Mucosa of descending colon (tissue), 3 donors: ENCODE data around the gene SORCS2. TPM values are rescaled to one million over a fixed set of nuclear protein-coding genes. Genes with fewer than 3 reads are reported as not detected.
A peak's percentile ranks its signal among the peaks of the same experiment; 100 is the strongest.

Experiments used
- ATAC-seq: fragments of 200-7000 bp; cut with Tn5 transposase; one replicate; pipeline ENCODE4 v1.9.1; 2020; ENCODE audit warnings: mild to moderate bottlenecking, moderate library complexity
- DNase-seq, 3 donors: peaks; one replicate each; pipeline ENCODE4 v3.0.0-alpha.2; 2020
- H3K36me3 ChIP-seq: fragments of 200-600 bp; one replicate; pipeline ENCODE4 v1.8.0; 2021; ENCODE audit warnings: low read depth, mild to moderate bottlenecking
- H3K4me1 ChIP-seq: fragments of 200-600 bp; one replicate; pipeline ENCODE4 v1.8.0; 2021; ENCODE audit warnings: low read depth, mild to moderate bottlenecking
- H3K4me3 ChIP-seq: fragments of 200-600 bp; one replicate; pipeline ENCODE4 v1.8.0; 2021; ENCODE audit warnings: mild to moderate bottlenecking
- H3K9me3 ChIP-seq: fragments of 200-600 bp; one replicate; pipeline ENCODE4 v1.8.0; 2021; ENCODE audit warnings: mild to moderate bottlenecking
- intact Hi-C, 2 donors: fragments of 100-400 bp; cut with DNase I in 1 of 2; cut with micrococcal nuclease in 1 of 2; formaldehyde crosslinking; loops; one replicate each; pipeline versions ENCODE4 v1.11.0 to v1.11.1; 2022; cut with DNase I, micrococcal nuclease
- total RNA-seq, 3 donors: library from RNA; stranded (reverse); fragmentation: NEBNext Ultra II Directional in 2 of 3; extraction: Animal tissue kit (Norgen Biotek cat#: 25700) in 2 of 3; gene quantifications; one replicate each; pipeline versions ENCODE4 v1.2.1 to v1.2.4, GENCODE V29; 2021 to 2023
- TF ChIP-seq, protein P1 (sequence below): fragments of 200-600 bp; IDR thresholded peaks from one replicate; pipeline ENCODE4 v1.8.0; 2022; ENCODE audit warnings: antibody characterized with exemption, mild to moderate bottlenecking
- donor health status: DM: no; HTN: no; CAD: no; lungs with moderate emphysema.
- donor health status: DM: no; HTN: no; CAD: no.
- donor health status: DM: no; HTN: yes; CAD: no.

SORCS2 gene
- total RNA-seq, 3 donors from 2014 or later: 0.20 to 3.1 (median 1.5) TPM

DNA sequence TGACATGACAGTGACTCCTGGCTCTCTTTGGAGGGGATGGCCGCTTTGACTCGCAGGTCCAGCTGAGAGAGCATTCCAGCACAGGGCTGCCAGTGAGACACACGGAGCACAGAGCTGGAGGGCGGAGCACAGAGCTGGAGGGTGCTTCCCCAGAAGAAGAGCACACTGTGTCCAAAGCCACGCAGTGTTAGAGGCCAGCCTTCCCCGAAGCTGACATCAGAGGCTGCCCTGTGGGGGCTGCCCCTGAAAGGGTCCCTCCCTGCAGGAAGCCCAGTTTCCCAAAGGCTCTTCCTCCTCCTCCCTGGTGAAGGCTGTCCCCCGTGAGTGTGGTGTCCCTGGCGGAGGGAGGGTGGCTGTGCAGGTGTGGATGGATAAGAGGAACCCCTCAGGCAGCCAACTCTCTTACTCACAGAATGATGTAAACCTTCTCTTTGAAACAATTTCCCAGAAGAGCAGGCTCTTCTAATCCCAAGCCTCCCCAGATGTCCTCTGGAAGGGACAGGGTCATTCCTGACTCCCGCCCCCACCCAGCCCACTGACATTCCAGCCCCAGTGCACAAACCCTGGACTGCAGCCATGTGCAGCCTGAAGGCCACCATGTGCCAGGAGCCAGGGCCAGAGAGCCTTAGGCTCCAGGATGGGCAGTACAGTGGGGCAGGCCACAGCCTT, 189.0 kb downstream of the SORCS2 start:
- peak; percentile 40 for ATAC-seq
- TF ChIP-seq, protein P1, sequence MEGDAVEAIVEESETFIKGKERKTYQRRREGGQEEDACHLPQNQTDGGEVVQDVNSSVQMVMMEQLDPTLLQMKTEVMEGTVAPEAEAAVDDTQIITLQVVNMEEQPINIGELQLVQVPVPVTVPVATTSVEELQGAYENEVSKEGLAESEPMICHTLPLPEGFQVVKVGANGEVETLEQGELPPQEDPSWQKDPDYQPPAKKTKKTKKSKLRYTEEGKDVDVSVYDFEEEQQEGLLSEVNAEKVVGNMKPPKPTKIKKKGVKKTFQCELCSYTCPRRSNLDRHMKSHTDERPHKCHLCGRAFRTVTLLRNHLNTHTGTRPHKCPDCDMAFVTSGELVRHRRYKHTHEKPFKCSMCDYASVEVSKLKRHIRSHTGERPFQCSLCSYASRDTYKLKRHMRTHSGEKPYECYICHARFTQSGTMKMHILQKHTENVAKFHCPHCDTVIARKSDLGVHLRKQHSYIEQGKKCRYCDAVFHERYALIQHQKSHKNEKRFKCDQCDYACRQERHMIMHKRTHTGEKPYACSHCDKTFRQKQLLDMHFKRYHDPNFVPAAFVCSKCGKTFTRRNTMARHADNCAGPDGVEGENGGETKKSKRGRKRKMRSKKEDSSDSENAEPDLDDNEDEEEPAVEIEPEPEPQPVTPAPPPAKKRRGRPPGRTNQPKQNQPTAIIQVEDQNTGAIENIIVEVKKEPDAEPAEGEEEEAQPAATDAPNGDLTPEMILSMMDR: no peak
- Histone ChIP-seq H3K4me3 (no peak overlapping the region), H3K9me3 (no peaks in the 10 kb centered on the region), H3K36me3 (no peaks in the 10 kb centered on the region), H3K4me1 (no peaks in the 10 kb centered on the region)
- DNase-seq: peak in 1 of 3 donors; percentile 8
- intact Hi-C loops: no loop called here

DNA sequence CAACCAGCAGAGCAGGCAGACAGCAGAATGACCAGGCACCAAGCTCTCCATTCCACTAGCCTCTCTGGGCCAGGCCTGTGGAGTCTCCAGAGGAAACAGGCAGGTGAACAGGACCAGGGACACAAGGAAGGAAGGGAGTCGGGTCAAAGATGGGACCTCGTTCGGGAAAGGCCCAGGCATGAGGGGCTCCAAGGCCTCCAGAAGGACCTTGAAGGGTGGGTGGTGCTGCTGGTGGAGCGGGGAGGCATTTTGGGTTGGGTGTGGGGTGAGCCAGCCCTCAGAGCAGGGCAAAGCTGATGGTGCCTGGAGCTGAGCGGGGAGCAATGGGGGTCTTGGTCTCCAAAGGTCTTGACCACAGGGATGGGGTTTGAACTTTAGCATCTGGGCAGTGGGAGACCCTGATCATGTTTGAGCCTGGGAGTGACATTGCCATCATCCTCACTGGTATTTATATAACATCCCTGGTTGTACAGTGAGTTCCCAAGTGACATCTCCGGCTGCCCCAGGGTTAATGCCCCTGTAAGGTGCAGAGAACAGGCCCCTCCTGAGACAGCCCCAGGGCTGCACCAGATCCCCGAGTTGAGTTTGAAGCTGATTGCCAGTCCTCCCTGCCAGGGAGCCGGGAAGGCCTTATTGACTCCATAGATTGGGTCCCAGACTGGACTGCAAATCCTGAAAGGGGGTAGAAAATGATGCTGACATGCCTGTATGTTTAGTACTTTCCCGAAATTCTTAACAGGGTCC, 189.7 kb downstream of the SORCS2 start:
- Histone ChIP-seq H3K9me3 (no peaks in the 10 kb centered on the region), H3K4me3 (no peak overlapping the region), H3K4me1 (no peaks in the 10 kb centered on the region), H3K36me3 (no peaks in the 10 kb centered on the region)
- DNase-seq (peak in 1 of 3 donors; percentile 10), ATAC-seq (no peak)
- intact Hi-C loops: no loop called here
- TF ChIP-seq, protein P1: no peak

DNA sequence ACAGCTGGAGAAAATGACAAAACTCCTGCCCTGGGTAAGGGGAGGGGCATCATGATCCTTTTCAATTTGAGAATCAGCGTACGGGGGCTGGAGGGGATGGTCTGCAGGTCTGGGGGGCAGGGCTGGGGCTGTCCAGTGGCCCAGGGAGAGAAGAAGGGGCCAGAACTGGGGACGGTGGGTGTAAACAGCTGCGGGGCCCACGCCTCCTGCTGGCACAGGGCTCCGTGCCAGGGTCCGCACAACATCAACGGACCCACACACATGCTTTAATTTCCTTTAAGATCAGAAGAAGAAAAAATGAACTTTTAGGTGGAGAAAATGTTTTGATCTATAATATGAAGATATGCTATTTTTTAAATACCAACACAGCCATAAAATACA, 190.3 kb downstream of the SORCS2 start:
- Histone ChIP-seq H3K4me3 (no peak overlapping the region), H3K4me1 (no peaks in the 10 kb centered on the region), H3K36me3 (no peaks in the 10 kb centered on the region), H3K9me3 (no peaks in the 10 kb centered on the region)
- ATAC-seq (no peak), DNase-seq (no peak)
- TF ChIP-seq, protein P1: no peak
- intact Hi-C loops: no loop called here

DNA sequence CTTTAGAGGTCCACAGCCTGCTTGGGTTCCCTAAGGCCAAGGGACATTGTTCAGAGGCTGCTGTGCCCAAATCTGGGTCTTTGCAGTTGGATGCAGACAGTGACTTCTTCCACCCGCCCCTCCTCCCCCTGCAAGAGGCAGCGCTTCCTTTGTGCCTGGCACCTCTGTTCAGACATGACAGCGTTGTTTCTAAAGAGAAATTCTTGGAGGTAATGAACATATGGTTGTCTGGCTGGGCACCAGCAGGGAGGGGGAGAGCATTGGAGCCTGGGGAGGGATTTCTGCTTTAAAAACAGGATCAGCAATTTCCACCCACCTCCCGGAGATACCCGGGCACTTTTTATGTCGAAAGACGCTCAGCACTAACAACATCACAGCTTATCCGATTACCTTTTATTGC, 190.9 kb downstream of the SORCS2 start:
- no peaks in the 10 kb centered on the region for H3K36me3 ChIP-seq
- no peak overlapping the region for H3K4me3 ChIP-seq
- TF ChIP-seq, protein P1: no peak
- intact Hi-C loops: no loop called here
- H3K4me1 ChIP-seq: no peaks in the 10 kb centered on the region
- ATAC-seq (no peak), DNase-seq (no peak)
- no peaks in the 10 kb centered on the region for H3K9me3 ChIP-seq

DNA sequence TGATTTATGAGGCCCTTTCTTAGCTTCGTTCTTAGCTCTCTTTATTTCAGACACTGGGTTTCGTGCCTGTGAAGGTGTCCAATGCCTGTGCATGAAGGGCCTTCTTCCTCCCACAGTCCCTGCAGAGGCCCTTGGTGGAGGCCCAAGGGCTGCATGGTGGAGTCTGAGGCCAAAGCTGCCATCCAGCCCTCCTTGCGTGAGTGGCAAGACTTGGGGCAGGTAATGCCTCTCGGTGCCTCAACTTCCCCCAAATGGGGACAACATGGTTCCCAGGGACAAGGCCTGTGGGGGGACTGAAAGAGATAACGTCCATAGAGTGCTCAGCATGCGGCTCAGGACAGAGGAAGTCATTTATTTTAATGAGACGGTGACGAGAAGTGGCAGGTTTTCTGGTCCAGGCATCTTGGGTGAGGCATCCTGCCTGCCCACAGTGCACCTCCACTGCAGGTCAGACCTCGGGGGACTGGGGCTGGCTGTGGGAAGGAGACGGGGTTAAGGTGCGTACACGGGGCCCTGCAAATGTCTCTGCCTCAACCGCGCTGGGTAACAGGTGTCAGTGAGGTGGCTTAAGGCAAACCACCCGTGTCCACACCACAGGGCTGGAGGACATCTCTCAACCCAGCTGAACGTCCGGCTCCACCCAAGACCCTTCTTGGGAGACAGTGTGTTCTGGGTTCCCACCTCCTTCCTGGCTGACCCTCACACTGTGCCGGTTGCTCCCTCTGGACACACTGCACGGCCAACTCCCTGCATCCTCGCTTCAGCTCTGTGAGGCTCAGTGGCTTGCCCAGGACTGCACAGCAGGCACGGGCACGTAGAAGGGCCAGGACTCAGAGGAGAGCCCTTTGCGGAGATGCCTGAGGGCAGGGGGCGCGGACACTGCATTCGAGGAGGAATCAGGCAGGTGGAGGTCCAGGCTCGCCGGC, 191.9 kb downstream of the SORCS2 start:
- peak in 1 of 3 donors; percentile 5 for DNase-seq
- intact Hi-C loops: no loop called here
- H3K36me3 ChIP-seq: no peaks in the 10 kb centered on the region
- no peak overlapping the region for H3K4me3 ChIP-seq
- no peaks in the 10 kb centered on the region for H3K4me1 ChIP-seq
- no peaks in the 10 kb centered on the region for H3K9me3 ChIP-seq
- no peak for ATAC-seq
- TF ChIP-seq, protein P1: no peak
